ENCODE results near the gene ABCA2. TPM values are rescaled to one million over a fixed set of nuclear protein-coding genes. Genes with fewer than 3 reads are reported as not detected.

Gene ABCA2
- total RNA-seq, 1 experiment from 2014 or later, result 27.0 TPM

GRCh38 chr9:137021979-137022661 is 5.9 kb downstream of the ABCA2 start:
- H3K9me3 ChIP-seq (ENCODE audit: control insufficient read depth, insufficient read depth, low read depth, low read length), result no peaks in the 10 kb centered on the region
- H3K4me3 ChIP-seq (ENCODE audit: low read depth in 2 of 2, low read length in 2 of 2), result no peak overlapping the region
- POLR2A ChIA-PET, result no interaction called here
- DNase-seq (ENCODE audit: low read depth, low spot score) (peak; percentile 32), ATAC-seq (peak; percentile 92)
- H3K36me3 ChIP-seq (ENCODE audit: control insufficient read depth, insufficient read depth, low read length), result no peaks in the 10 kb centered on the region
- TF ChIP-seq REST (IDR thresholded peaks at IDR 0.05; ENCODE audit: insufficient read depth in 1 of 2, low read depth in 2 of 2, low read length in 1 of 2) (peak in 1 of 2 experiments; percentile 49; a peak in 1 of 4 replicates), CTCF (IDR thresholded peaks at IDR 0.05) (no peak), SIN3A (IDR thresholded peaks at IDR 0.05; ENCODE audit: borderline replicate concordance, insufficient read depth, low read depth, low read length) (no peak)
- in situ Hi-C loops (cut with HindIII; ENCODE audit: low pct_unique_long_range_greater_than_20kb, low sequenced_read_pairs), result no loop called here
- CTCF ChIA-PET, result interaction anchor here (0.6 kb wide), 1 partner anchor 24 kb away, joined by 4 read pairs; no protein-coding TSS in a partner anchor
- no peak overlapping the region for H3K27ac ChIP-seq (ENCODE audit: low read length)
- intact Hi-C loops (cut with micrococcal nuclease; ENCODE audit: unreplicated experiment), result no loop called here
- peaks cover 17% of the 10 kb centered on the region for H3K4me1 ChIP-seq (ENCODE audit: control insufficient read depth, insufficient read depth, low read length)
- no peaks in the 10 kb centered on the region for H3K27me3 ChIP-seq (ENCODE audit: control insufficient read depth, insufficient read depth, low read length)
- no TSS peak for BruUV-seq (replicated peaks)

GRCh38 chr9:137021568-137021978 is 6.5 kb downstream of the ABCA2 start:
- TF ChIP-seq POLR2AphosphoS5 (IDR thresholded peaks at IDR 0.05; ENCODE audit: low read depth, low read length), result no peak
- TF ChIP-seq CTCF (IDR thresholded peaks at IDR 0.05), result no peak
- no peak for TF ChIP-seq REST (IDR thresholded peaks at IDR 0.05; ENCODE audit: insufficient read depth in 1 of 2, low read depth in 2 of 2, low read length in 1 of 2)
- no peak for TF ChIP-seq SIN3A (IDR thresholded peaks at IDR 0.05; ENCODE audit: borderline replicate concordance, insufficient read depth, low read depth, low read length)
- no peak for TF ChIP-seq TCF7L2 (IDR thresholded peaks at IDR 0.05; ENCODE audit: low read depth, low read length)
- ChIA-PET CTCF (no interaction called here), POLR2A (no interaction called here)
- no TSS peak for BruUV-seq (replicated peaks)
- no peak overlapping the region for H3K4me3 ChIP-seq (ENCODE audit: low read depth in 2 of 2, low read length in 2 of 2)
- DNase-seq (ENCODE audit: low read depth, low spot score) (no peak), ATAC-seq (no peak)
- peaks cover 15% of the 10 kb centered on the region for H3K4me1 ChIP-seq (ENCODE audit: control insufficient read depth, insufficient read depth, low read length)
- intact Hi-C loops (cut with micrococcal nuclease; ENCODE audit: unreplicated experiment) (no loop called here), in situ Hi-C loops (cut with HindIII; ENCODE audit: low pct_unique_long_range_greater_than_20kb, low sequenced_read_pairs) (no loop called here)
- H3K9me3 ChIP-seq (ENCODE audit: control insufficient read depth, insufficient read depth, low read depth, low read length), result no peaks in the 10 kb centered on the region
- no peak overlapping the region for H3K27ac ChIP-seq (ENCODE audit: low read length)
- no peaks in the 10 kb centered on the region for H3K27me3 ChIP-seq (ENCODE audit: control insufficient read depth, insufficient read depth, low read length)
- H3K36me3 ChIP-seq (ENCODE audit: control insufficient read depth, insufficient read depth, low read length), result no peaks in the 10 kb centered on the region
